ENCODE results near the gene PPM1N.

Gene PPM1N

DNA sequence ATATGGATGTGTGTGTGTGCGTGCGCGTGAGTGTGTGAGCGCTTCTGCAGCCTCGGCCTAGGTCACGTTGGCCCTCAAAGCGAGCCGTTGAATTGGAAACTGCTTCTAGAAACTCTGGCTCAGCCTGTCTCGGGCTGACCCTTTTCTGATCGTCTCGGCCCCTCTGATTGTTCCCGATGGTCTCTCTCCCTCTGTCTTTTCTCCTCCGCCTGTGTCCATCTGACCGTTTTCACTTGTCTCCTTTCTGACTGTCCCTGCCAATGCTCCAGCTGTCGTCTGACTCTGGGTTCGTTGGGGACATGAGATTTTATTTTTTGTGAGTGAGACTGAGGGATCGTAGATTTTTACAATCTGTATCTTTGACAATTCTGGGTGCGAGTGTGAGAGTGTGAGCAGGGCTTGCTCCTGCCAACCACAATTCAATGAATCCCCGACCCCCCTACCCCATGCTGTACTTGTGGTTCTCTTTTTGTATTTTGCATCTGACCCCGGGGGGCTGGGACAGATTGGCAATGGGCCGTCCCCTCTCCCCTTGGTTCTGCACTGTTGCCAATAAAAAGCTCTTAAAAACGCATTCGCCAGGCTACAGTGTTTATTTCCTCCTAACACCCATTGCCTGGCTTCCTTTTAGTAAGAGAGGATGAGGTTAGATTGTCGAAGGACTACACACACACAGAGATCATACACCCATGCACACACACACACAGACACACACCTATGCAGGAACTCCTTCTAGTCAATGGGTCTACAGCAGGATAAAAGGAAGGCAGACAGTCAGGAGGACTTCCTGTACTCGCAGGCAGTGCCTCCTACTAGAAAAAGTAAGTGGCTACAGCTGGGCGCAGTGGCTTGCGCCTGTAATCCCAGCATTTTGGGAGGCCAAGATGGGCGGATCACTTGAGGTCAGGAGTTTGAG is 23.4 kb upstream of the PPM1N start:
- no peak overlapping the region for H3K4me3 ChIP-seq (ENCODE audit: low read depth, low read length)
- DNase-seq (ENCODE audit: low read depth), result no peak

DNA sequence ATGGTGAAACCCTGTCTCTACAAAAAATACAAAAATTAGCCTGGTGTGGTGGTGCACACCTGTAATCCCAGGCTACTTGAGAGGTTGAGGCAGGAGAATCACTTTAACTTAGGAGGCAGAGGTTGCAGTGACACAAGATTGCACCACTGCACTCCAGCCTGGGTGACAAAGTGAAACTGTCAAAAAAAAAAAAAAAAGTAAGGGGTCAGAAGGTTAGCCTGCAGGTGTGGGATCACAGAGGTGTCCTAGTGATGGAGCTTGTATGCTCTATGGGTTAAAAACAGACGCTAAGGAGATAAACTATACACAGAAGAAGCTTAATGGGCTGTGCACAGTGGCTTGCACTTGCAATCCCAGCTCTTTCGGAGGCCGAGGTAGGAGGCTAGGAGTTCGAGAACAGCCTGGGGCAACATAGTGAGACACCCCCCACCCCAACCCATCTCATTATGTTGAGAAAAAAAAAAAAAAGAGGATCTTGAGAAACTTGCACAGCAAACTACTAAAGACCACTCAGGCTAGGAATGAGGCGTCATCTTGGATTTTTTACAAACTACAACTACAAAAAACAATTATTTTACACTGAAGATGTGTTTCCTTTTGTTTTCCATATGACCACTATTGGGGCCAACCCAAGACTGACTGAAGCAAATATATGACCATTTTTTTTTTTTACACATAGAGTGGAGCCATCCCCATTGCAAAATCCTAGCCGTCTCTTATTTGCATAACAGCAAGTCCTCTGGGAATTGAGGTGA is 22.5 kb upstream of the PPM1N start:
- TF ChIP-seq, protein P1, sequence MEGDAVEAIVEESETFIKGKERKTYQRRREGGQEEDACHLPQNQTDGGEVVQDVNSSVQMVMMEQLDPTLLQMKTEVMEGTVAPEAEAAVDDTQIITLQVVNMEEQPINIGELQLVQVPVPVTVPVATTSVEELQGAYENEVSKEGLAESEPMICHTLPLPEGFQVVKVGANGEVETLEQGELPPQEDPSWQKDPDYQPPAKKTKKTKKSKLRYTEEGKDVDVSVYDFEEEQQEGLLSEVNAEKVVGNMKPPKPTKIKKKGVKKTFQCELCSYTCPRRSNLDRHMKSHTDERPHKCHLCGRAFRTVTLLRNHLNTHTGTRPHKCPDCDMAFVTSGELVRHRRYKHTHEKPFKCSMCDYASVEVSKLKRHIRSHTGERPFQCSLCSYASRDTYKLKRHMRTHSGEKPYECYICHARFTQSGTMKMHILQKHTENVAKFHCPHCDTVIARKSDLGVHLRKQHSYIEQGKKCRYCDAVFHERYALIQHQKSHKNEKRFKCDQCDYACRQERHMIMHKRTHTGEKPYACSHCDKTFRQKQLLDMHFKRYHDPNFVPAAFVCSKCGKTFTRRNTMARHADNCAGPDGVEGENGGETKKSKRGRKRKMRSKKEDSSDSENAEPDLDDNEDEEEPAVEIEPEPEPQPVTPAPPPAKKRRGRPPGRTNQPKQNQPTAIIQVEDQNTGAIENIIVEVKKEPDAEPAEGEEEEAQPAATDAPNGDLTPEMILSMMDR (IDR thresholded peaks at IDR 0.05; ENCODE audit: control insufficient read depth, extremely low read depth, insufficient read depth), result no peak
- no peak for DNase-seq (ENCODE audit: low read depth)
- H3K4me3 ChIP-seq (ENCODE audit: low read depth, low read length), result no peak overlapping the region

More for the DNA sequence above, 23.4 kb upstream of the PPM1N start:
- TF ChIP-seq, protein P1 (IDR thresholded peaks at IDR 0.05; ENCODE audit: control insufficient read depth, extremely low read depth, insufficient read depth), result no peak

DNA sequence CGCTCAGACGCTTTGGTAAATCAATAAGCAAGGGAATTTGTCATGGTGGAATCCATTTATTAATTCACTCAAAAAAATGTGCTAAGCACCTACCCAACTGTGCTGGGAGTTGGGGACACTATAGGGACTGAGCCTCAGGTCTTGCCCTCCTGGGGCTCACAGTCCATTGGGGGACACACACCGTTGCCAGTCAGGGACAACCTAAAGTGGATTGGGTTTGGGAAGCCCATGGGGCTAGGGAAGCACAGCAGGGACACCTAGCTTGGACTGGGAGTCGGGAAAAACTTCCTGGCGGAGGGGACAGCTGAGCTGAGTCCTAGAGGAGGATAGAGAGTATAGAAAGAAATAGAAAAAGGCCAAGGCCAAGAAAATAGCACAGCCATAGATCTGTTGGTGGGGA is 21.9 kb upstream of the PPM1N start:
- TF ChIP-seq, protein P1 (IDR thresholded peaks at IDR 0.05; ENCODE audit: control insufficient read depth, extremely low read depth, insufficient read depth), result no peak
- H3K4me3 ChIP-seq (ENCODE audit: low read depth, low read length), result no peak overlapping the region
- DNase-seq (ENCODE audit: low read depth), result no peak

DNA sequence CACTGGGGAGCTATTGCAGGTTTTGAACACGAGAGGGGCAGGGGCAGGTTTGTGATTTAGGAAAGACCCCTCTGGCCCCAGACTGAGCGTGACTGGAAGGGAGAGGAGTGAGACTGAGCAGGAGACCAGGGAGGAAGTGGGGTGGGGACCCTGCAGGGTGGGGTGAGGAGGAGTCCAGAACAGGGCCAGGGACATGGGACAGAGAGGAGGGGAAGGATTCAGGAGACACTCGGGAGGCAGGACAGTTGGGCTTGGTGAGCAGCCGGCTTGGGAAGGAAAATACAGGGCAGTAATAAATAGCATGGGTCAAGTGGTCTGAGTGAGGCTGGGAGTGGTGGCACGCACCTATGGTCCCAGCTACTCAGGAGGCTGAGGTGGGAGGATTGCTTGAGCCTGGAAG is 21.1 kb upstream of the PPM1N start:
- DNase-seq (ENCODE audit: low read depth), result no peak
- H3K4me3 ChIP-seq (ENCODE audit: low read depth, low read length), result no peak overlapping the region
- TF ChIP-seq, protein P1 (IDR thresholded peaks at IDR 0.05; ENCODE audit: control insufficient read depth, extremely low read depth, insufficient read depth), result no peak

DNA sequence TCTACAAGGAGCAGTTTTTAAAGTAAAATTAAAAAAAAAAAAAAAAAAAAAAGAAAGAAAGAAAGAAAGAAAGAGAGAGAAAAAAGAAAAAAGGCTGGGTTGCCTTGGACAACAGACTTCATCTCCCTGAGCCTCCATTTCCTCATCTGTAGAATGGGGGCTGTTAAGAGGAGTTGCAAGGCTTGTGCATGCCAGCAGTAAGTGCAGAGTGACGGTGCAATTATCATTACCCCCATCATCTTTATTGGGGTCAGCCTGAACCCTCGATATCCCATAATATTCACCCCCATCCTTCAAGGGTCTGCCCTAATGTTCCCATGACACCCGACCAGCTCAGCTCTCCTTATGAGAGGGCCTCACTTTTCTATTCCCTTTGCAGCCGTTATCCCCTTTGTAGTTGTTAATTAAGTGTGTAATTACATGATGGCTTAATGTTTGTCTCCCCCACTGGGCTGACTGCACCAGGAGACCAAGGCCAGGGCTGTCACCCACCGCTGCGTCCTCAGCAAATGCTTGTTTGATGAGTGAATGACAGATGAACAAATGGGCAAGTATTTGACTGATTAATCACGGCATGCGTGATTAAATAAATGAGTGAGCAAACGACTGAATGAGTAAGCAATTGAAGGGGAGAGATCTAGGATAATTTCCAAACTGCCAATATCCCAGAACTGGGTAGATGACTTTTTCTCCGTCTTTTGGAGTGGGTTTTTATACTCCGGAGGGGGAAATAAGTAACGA is 20.4 kb upstream of the PPM1N start:
- TF ChIP-seq, protein P1 (IDR thresholded peaks at IDR 0.05; ENCODE audit: control insufficient read depth, extremely low read depth, insufficient read depth), result no peak
- DNase-seq (ENCODE audit: low read depth), result no peak

DNA sequence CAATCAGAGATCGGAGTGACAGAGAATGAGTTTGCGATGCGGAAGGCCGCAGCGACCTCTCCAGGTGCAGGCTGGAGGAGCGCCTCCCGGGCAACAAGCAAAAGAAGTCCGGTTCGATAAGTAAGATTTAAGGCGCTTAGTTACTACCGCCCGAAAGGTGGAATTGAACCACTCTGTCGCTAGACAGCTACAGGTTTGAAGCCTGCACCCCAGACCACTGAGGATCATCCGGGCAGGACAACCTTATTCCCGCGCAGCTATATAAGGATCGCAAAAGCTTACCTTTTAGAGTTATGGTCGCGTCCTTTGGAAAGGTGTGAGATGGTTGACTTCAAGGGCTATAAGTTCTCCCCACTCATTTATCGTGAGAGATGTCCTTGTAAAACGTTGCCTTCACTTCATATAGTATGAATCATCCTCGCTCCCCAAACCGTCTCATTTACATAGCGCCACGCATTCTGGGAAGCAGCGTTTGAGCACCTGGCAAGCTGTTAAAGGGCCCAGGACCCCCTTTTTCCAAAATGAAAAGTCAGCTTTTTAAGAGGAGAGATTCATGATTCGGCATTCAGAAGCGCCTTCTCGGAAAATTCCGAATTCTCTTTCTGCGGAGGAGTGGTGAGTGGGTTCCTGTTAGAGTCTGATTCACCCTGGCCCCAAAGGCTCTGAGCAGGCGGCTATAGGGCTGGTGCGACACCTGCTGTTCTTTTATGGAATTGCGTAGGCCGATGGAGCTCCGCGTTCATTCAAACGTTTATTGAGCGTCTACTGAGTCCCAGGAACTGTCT is 19.6 kb upstream of the PPM1N start:
- H3K4me3 ChIP-seq (ENCODE audit: low read depth, low read length), result peak overlapping the region; percentile 65
- TF ChIP-seq, protein P1 (IDR thresholded peaks at IDR 0.05; ENCODE audit: control insufficient read depth, extremely low read depth, insufficient read depth), result peak; percentile 58
- DNase-seq (ENCODE audit: low read depth), result peak; percentile 81

More for the DNA sequence above, 20.4 kb upstream of the PPM1N start:
- peak overlapping the region; percentile 65 for H3K4me3 ChIP-seq (ENCODE audit: low read depth, low read length)
